ENCODE data around the gene ANKRD12.

Gene ANKRD12

GRCh38 chr18:9140381-9140780 lies 3.8 kb downstream of the ANKRD12 start:
- 96 to 99% methylated on average over 2 of the region's 2 CpGs for WGBS, 2 experiments
- H3K4me1 ChIP-seq (ENCODE audit: control insufficient read depth, insufficient read depth, low read length), result peaks cover 8% of the 10 kb centered on the region

DNA sequence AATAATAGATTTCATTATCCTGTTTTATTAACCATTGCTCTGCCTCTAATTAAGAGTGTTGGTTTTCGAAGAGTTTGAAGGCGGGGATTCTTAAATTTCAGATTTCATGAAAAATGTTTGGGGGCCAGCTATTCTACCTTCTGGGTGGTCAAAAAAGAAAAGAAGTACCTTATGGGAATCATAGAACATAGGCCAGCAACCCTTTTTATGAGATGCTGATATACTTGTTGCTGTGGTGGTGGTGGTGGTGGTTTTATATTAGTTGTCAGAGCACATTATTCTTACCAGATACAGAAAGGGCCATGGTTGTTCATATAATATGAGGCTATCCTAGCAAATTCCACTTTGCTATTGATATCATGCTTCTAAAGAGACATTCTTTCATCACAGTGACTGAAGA lies 4.4 kb downstream of the ANKRD12 start:
- WGBS, 2 experiments, result 96 to 98% methylated on average over 2 of the region's 2 CpGs
- no peaks in the 10 kb centered on the region for H3K36me3 ChIP-seq (ENCODE audit: control insufficient read depth, insufficient read depth, low read length)
- no peak overlapping the region for H3K27ac ChIP-seq (ENCODE audit: insufficient read depth, low read depth, low read length, poor library complexity, severe bottlenecking)
- H3K9me3 ChIP-seq (ENCODE audit: control insufficient read depth, low read length), result no peaks in the 10 kb centered on the region
- no peaks in the 10 kb centered on the region for H3K27me3 ChIP-seq (ENCODE audit: control insufficient read depth, insufficient read depth, low read length, poor library complexity, severe bottlenecking)
- H3K4me3 ChIP-seq (ENCODE audit: insufficient read depth, low read depth, low read length), result no peak overlapping the region
- peaks cover 8% of the 10 kb centered on the region for H3K4me1 ChIP-seq (ENCODE audit: control insufficient read depth, insufficient read depth, low read length)

More at GRCh38 chr18:9140381-9140780, 3.8 kb downstream of the ANKRD12 start:
- H3K4me3 ChIP-seq (ENCODE audit: insufficient read depth, low read depth, low read length), result no peak overlapping the region
- no peak overlapping the region for H3K27ac ChIP-seq (ENCODE audit: insufficient read depth, low read depth, low read length, poor library complexity, severe bottlenecking)
- no peaks in the 10 kb centered on the region for H3K27me3 ChIP-seq (ENCODE audit: control insufficient read depth, insufficient read depth, low read length, poor library complexity, severe bottlenecking)
- H3K36me3 ChIP-seq (ENCODE audit: control insufficient read depth, insufficient read depth, low read length), result no peaks in the 10 kb centered on the region
- H3K9me3 ChIP-seq (ENCODE audit: control insufficient read depth, low read length), result no peaks in the 10 kb centered on the region

DNA sequence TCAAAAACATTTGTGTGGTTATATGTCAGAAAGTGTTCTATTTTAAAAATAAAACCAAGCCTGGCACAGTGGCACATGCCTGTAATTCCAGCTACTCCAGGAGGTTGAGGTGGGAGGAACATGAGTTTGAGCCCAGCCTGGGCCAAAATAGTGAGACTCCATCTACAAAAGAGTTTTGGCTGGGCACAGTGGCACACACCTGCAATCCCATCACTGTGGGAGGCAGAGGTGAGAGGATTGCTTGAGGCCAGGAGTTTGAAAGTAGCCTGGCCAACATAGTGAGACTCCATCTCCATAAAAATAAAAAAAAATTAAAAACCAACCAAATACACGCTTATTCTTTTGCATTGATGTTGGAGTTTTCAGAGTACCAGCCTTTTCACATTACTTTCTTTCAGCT lies 9.6 kb downstream of the ANKRD12 start:
- 90 to 95% methylated on average over 1 of the region's 1 CpG for WGBS, 2 experiments
- Histone ChIP-seq H3K36me3 (ENCODE audit: control insufficient read depth, insufficient read depth, low read length) (no peaks in the 10 kb centered on the region), H3K4me1 (ENCODE audit: control insufficient read depth, insufficient read depth, low read length) (no peaks in the 10 kb centered on the region), H3K9me3 (ENCODE audit: control insufficient read depth, low read length) (no peaks in the 10 kb centered on the region), H3K4me3 (ENCODE audit: insufficient read depth, low read depth, low read length) (no peak overlapping the region), H3K27me3 (ENCODE audit: control insufficient read depth, insufficient read depth, low read length, poor library complexity, severe bottlenecking) (no peaks in the 10 kb centered on the region), H3K27ac (ENCODE audit: insufficient read depth, low read depth, low read length, poor library complexity, severe bottlenecking) (no peak overlapping the region)

GRCh38 chr18:9147440-9148202 lies 11.0 kb downstream of the ANKRD12 start:
- no peaks in the 10 kb centered on the region for H3K27me3 ChIP-seq (ENCODE audit: control insufficient read depth, insufficient read depth, low read length, poor library complexity, severe bottlenecking)
- no peaks in the 10 kb centered on the region for H3K9me3 ChIP-seq (ENCODE audit: control insufficient read depth, low read length)
- H3K4me3 ChIP-seq (ENCODE audit: insufficient read depth, low read depth, low read length), result no peak overlapping the region
- H3K27ac ChIP-seq (ENCODE audit: insufficient read depth, low read depth, low read length, poor library complexity, severe bottlenecking), result no peak overlapping the region
- no peaks in the 10 kb centered on the region for H3K4me1 ChIP-seq (ENCODE audit: control insufficient read depth, insufficient read depth, low read length)
- no peaks in the 10 kb centered on the region for H3K36me3 ChIP-seq (ENCODE audit: control insufficient read depth, insufficient read depth, low read length)
- 33% methylated on average over 1 of the region's 1 CpG; no CpG with 5 or more reads in 1 of the 2 experiments for WGBS, 2 experiments

DNA sequence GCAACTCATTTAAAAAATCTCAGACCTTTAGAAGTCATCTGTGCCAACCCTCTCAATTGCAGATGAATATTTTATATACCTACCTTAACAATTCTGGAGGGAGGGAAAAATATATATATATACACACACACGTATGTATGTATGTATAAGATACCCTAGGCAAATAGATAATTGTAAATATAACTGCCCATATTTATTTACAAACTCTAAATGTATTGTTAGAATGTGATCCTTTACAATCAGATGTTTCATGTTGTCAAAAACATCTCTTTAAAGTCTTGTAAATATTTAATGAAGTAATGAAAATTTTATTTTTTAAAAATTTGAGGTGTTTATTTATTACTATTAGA lies 11.6 kb downstream of the ANKRD12 start:
- no peaks in the 10 kb centered on the region for H3K9me3 ChIP-seq (ENCODE audit: control insufficient read depth, low read length)
- H3K27ac ChIP-seq (ENCODE audit: insufficient read depth, low read depth, low read length, poor library complexity, severe bottlenecking), result no peak overlapping the region
- no peaks in the 10 kb centered on the region for H3K27me3 ChIP-seq (ENCODE audit: control insufficient read depth, insufficient read depth, low read length, poor library complexity, severe bottlenecking)
- no CpG with 5 or more reads among the region's 1 CpG for WGBS, 2 experiments
- no peaks in the 10 kb centered on the region for H3K36me3 ChIP-seq (ENCODE audit: control insufficient read depth, insufficient read depth, low read length)
- no peak overlapping the region for H3K4me3 ChIP-seq (ENCODE audit: insufficient read depth, low read depth, low read length)
- H3K4me1 ChIP-seq (ENCODE audit: control insufficient read depth, insufficient read depth, low read length), result no peaks in the 10 kb centered on the region

DNA sequence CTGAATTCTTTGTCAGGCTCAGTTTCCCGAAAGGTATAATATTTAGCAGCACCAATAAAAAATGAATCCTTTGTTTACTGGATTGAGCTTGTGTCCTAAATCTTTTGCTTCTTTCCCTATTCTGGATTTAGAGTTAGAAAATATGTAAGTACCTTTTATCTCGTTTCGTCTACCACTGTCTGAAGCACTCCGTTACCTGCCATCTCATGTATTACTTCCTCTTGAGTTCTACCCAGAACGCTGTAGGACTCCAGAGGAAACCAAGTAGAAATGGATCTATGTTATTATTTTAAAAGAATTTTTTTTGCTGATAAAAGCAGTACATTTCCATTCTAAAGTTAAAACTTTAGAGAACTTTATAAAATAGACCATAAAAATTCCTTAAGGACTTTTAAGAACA lies 13.5 kb downstream of the ANKRD12 start:
- Histone ChIP-seq H3K27ac (ENCODE audit: insufficient read depth, low read depth, low read length, poor library complexity, severe bottlenecking) (no peak overlapping the region), H3K4me1 (ENCODE audit: control insufficient read depth, insufficient read depth, low read length) (no peaks in the 10 kb centered on the region), H3K36me3 (ENCODE audit: control insufficient read depth, insufficient read depth, low read length) (no peaks in the 10 kb centered on the region), H3K4me3 (ENCODE audit: insufficient read depth, low read depth, low read length) (no peak overlapping the region), H3K9me3 (ENCODE audit: control insufficient read depth, low read length) (no peaks in the 10 kb centered on the region), H3K27me3 (ENCODE audit: control insufficient read depth, insufficient read depth, low read length, poor library complexity, severe bottlenecking) (no peaks in the 10 kb centered on the region)
- WGBS, 2 experiments, result 92 to 94% methylated on average over 2 to 5 of the region's 5 CpGs

DNA sequence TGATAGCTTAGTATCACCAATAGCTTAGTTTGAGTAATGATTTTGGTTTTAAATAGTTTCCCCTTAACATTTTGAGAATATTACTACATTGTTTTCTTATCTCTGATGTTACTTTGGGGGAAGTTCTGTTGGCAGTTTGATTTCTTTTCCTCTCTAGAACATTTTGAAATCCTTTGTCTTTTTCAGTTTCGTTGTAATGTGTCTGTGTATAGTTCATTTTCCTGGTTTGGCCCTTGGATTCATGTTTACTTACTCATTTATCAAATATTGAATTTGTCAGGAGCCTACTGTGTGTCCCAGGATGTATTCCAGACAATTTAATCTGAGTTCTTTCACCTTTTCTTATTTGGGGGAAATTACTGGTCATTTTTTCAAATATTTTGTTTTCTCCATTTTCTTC lies 16.7 kb downstream of the ANKRD12 start:
- Histone ChIP-seq H3K4me3 (ENCODE audit: insufficient read depth, low read depth, low read length) (no peak overlapping the region), H3K9me3 (ENCODE audit: control insufficient read depth, low read length) (no peaks in the 10 kb centered on the region), H3K27ac (ENCODE audit: insufficient read depth, low read depth, low read length, poor library complexity, severe bottlenecking) (no peak overlapping the region), H3K27me3 (ENCODE audit: control insufficient read depth, insufficient read depth, low read length, poor library complexity, severe bottlenecking) (no peaks in the 10 kb centered on the region), H3K36me3 (ENCODE audit: control insufficient read depth, insufficient read depth, low read length) (no peaks in the 10 kb centered on the region), H3K4me1 (ENCODE audit: control insufficient read depth, insufficient read depth, low read length) (no peaks in the 10 kb centered on the region)
- WGBS, 2 experiments, result 100% methylated on average over 1 of the region's 1 CpG; no CpG with 5 or more reads in 1 of the 2 experiments

DNA sequence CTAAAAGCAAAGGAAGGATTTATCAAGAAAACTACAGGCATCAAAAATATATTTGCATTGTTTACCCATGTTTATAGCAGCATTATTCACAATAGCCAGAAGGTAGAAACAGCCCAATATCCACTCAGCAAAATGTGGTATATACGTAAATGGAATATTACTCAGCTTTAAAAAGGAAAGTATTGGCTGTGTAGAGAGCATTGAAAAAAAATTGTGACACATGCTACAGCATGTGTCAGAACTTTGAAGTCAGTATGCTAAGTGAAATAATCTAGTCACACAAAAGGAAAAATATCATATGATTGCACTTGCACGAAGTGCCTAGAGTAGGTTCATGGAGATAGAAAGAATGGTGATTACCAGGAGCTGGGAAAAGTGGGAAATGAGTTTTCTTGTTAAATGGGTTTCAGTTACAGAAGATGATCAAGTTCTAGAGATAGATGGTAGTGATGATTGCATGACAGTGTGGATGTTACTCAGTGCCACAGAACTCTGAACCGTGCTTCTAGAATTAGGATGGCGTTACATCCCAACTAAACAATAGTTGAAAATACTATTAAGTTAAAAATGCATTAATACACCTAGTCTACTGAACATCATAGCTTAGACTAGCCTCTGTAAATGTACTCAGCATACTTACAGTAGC lies 20.1 kb downstream of the ANKRD12 start:
- no peaks in the 10 kb centered on the region for H3K9me3 ChIP-seq (ENCODE audit: control insufficient read depth, low read length)
- H3K36me3 ChIP-seq (ENCODE audit: control insufficient read depth, insufficient read depth, low read length), result no peaks in the 10 kb centered on the region
- H3K27ac ChIP-seq (ENCODE audit: insufficient read depth, low read depth, low read length, poor library complexity, severe bottlenecking), result no peak overlapping the region
- 90 to 97% methylated on average over 2 to 4 of the region's 4 CpGs for WGBS, 2 experiments
- no peaks in the 10 kb centered on the region for H3K4me1 ChIP-seq (ENCODE audit: control insufficient read depth, insufficient read depth, low read length)
- H3K4me3 ChIP-seq (ENCODE audit: insufficient read depth, low read depth, low read length), result no peak overlapping the region
- no peaks in the 10 kb centered on the region for H3K27me3 ChIP-seq (ENCODE audit: control insufficient read depth, insufficient read depth, low read length, poor library complexity, severe bottlenecking)

GRCh38 chr18:9157806-9158205 lies 21.2 kb downstream of the ANKRD12 start:
- Histone ChIP-seq H3K36me3 (ENCODE audit: control insufficient read depth, insufficient read depth, low read length) (no peaks in the 10 kb centered on the region), H3K27ac (ENCODE audit: insufficient read depth, low read depth, low read length, poor library complexity, severe bottlenecking) (no peak overlapping the region), H3K9me3 (ENCODE audit: control insufficient read depth, low read length) (peaks cover 2% of the 10 kb centered on the region), H3K27me3 (ENCODE audit: control insufficient read depth, insufficient read depth, low read length, poor library complexity, severe bottlenecking) (no peaks in the 10 kb centered on the region), H3K4me1 (ENCODE audit: control insufficient read depth, insufficient read depth, low read length) (no peaks in the 10 kb centered on the region), H3K4me3 (ENCODE audit: insufficient read depth, low read depth, low read length) (no peak overlapping the region)
- WGBS, 2 experiments, result 82 to 88% methylated on average over 2 of the region's 2 CpGs

DNA sequence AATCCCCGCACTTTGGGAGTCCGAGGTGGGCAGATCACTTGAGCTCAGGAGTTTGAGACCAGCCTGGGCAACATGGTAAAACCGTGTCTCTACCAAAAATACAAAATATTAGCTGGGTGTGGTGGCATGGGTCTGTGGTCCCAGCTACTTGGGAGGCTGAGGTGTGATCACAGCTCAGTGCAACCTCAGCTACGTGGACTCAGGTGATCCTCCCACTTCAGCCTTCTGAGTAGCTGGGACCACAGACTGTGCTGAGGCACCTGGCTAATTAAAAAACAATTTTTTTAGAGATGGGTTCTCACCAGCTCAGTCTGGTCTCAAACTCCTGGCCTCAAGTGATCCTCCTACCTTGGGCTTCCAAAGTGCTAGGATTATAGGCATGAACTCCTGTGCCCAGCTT lies 23.4 kb downstream of the ANKRD12 start:
- Histone ChIP-seq H3K27ac (ENCODE audit: insufficient read depth, low read depth, low read length, poor library complexity, severe bottlenecking) (no peak overlapping the region), H3K9me3 (ENCODE audit: control insufficient read depth, low read length) (peaks cover 2% of the 10 kb centered on the region), H3K36me3 (ENCODE audit: control insufficient read depth, insufficient read depth, low read length) (no peaks in the 10 kb centered on the region), H3K27me3 (ENCODE audit: control insufficient read depth, insufficient read depth, low read length, poor library complexity, severe bottlenecking) (no peaks in the 10 kb centered on the region), H3K4me1 (ENCODE audit: control insufficient read depth, insufficient read depth, low read length) (no peaks in the 10 kb centered on the region), H3K4me3 (ENCODE audit: insufficient read depth, low read depth, low read length) (no peak overlapping the region)
- WGBS, 2 experiments, result 91 to 92% methylated on average over 4 of the region's 4 CpGs

All from ectodermal cell (in vitro differentiated cells).